Activated CD4-positive, alpha-beta T cell treated with anti-CD3 and anti-CD28 coated beads, Interleukin-2, amount 10 ng/mL, durations not matched to agents 24 days and 14 days (primary cell): ENCODE data around the gene BRD9. TPM values are rescaled to one million over a fixed set of nuclear protein-coding genes. Genes with fewer than 3 reads are reported as not detected.
"Not testable (repeated sequence)": the region's sequence is repeated elsewhere in the genome, so short reads cannot be mapped to it uniquely, and the experiment has no call there.

ENCODE experiments used
- DNase-seq: peaks from one replicate; pipeline ENCODE4 v3.0.0; 2022
- H3K27ac Mint-ChIP-seq: one replicate; pipeline ENCODE4 v1.8.0; 2022; ENCODE audit warnings: mild to moderate bottlenecking, mixed read lengths
- H3K27me3 Mint-ChIP-seq: one replicate; pipeline ENCODE4 v1.8.0; 2022; ENCODE audit warnings: mixed read lengths
- H3K36me3 Mint-ChIP-seq: one replicate; pipeline ENCODE4 v1.8.0; 2022; ENCODE audit warnings: low read depth, mild to moderate bottlenecking, mixed read lengths
- H3K4me1 Mint-ChIP-seq: one replicate; pipeline ENCODE4 v1.8.0; 2021; ENCODE audit warnings: mixed read lengths
- H3K4me3 Mint-ChIP-seq: one replicate; pipeline ENCODE4 v1.8.0; 2022; ENCODE audit warnings: mild to moderate bottlenecking, moderate library complexity, mixed read lengths
- H3K9me3 Mint-ChIP-seq: one replicate; pipeline ENCODE4 v1.8.0; 2021; ENCODE audit warnings: mixed read lengths
- intact Hi-C: fragments of 100-400 bp; cut with micrococcal nuclease; formaldehyde crosslinking; loops from one replicate; pipeline ENCODE4 v1.15.1; 2023
- total RNA-seq: library from RNA; stranded (reverse); gene quantifications from 2 replicates; pipeline ENCODE4 v1.2.3, GENCODE V29; 2022

Gene BRD9
- total RNA-seq = 80.6 and 82.0 TPM in 2 replicates

- Mint-ChIP-seq H3K36me3 (peaks cover 57% of the 10 kb centered on the region), H3K4me1 (peaks cover 21% of the 10 kb centered on the region), H3K4me3 (peak within 1 kb of the TSS; percentile 88), H3K27ac (peak within 1 kb of the TSS; percentile 92), H3K27me3 (no peaks in the 10 kb centered on the region), H3K9me3 (no peaks in the 10 kb centered on the region)
- peak; percentile 96 for DNase-seq
- intact Hi-C loops = loop anchor here (1.0 to 10.0 kb wide), 2 partner anchors 220 to 448 kb away; partner anchors contain the start of genes EXOC3 and SLC12A7
Measured at GRCh38 chr5:892394-893136, at the start of gene BRD9, which contains the start of gene TRIP13. TSS of gene BRD9 (minus strand) at chr5:892801. CDS start at chr5:892657, 144 bp downstream. TSS of gene TRIP13 (plus strand) at chr5:892884. CDS start at chr5:892999, 115 bp downstream.

- H3K36me3 Mint-ChIP-seq, H3K4me3 Mint-ChIP-seq, intact Hi-C loops, DNase-seq, H3K4me1 Mint-ChIP-seq, H3K9me3 Mint-ChIP-seq, H3K27ac Mint-ChIP-seq: not testable (repeated sequence)
- H3K27me3 Mint-ChIP-seq = peaks cover 46% of the 10 kb centered on the region
Measured at GRCh38 chr5:940741-941140, 48.1 kb upstream of the BRD9 start.

GRCh38 chr5:939368-939767 is 46.8 kb upstream of the BRD9 start:
- intact Hi-C loops = no loop called here
- no peak overlapping the region for H3K4me3 Mint-ChIP-seq
- no peak overlapping the region for H3K27ac Mint-ChIP-seq
- H3K9me3 Mint-ChIP-seq = no peaks in the 10 kb centered on the region
- H3K4me1 Mint-ChIP-seq = peaks cover 8% of the 10 kb centered on the region
- DNase-seq = no peak
- H3K27me3 Mint-ChIP-seq = peaks cover 32% of the 10 kb centered on the region
- no peaks in the 10 kb centered on the region for H3K36me3 Mint-ChIP-seq

GRCh38 chr5:937151-937924 is 44.7 kb upstream of the BRD9 start:
- DNase-seq = no peak
- Mint-ChIP-seq H3K4me1 (peaks cover 14% of the 10 kb centered on the region), H3K27me3 (peaks cover 16% of the 10 kb centered on the region), H3K9me3 (no peaks in the 10 kb centered on the region), H3K4me3 (no peak overlapping the region), H3K36me3 (no peaks in the 10 kb centered on the region), H3K27ac (no peak overlapping the region)
- intact Hi-C loops = no loop called here

- no peaks in the 10 kb centered on the region for H3K9me3 Mint-ChIP-seq
- no peaks in the 10 kb centered on the region for H3K36me3 Mint-ChIP-seq
- H3K27me3 Mint-ChIP-seq = peaks cover 9% of the 10 kb centered on the region
- H3K4me3 Mint-ChIP-seq = no peak overlapping the region
- intact Hi-C loops = no loop called here
- H3K4me1 Mint-ChIP-seq = peaks cover 14% of the 10 kb centered on the region
- no peak overlapping the region for H3K27ac Mint-ChIP-seq
- no peak for DNase-seq
Measured at GRCh38 chr5:936149-937144, 43.8 kb upstream of the BRD9 start.

- no peak for DNase-seq
- intact Hi-C loops = no loop called here
Measured at GRCh38 chr5:935510-936084, 43.0 kb upstream of the BRD9 start.

GRCh38 chr5:934381-934967 is 41.9 kb upstream of the BRD9 start:
- H3K4me3 Mint-ChIP-seq, H3K9me3 Mint-ChIP-seq, H3K27me3 Mint-ChIP-seq, DNase-seq, H3K27ac Mint-ChIP-seq, intact Hi-C loops, H3K36me3 Mint-ChIP-seq: not testable (repeated sequence)
- H3K4me1 Mint-ChIP-seq = peaks cover 14% of the 10 kb centered on the region

More at GRCh38 chr5:935510-936084, 43.0 kb upstream of the BRD9 start:
- Mint-ChIP-seq H3K4me1 (peaks cover 14% of the 10 kb centered on the region), H3K9me3 (no peaks in the 10 kb centered on the region), H3K36me3 (no peaks in the 10 kb centered on the region), H3K27ac (no peak overlapping the region), H3K4me3 (no peak overlapping the region), H3K27me3 (peaks cover 2% of the 10 kb centered on the region)

- DNase-seq, H3K27ac Mint-ChIP-seq, H3K9me3 Mint-ChIP-seq, H3K4me3 Mint-ChIP-seq, H3K27me3 Mint-ChIP-seq, H3K36me3 Mint-ChIP-seq, intact Hi-C loops: not testable (repeated sequence)
- peaks cover 14% of the 10 kb centered on the region for H3K4me1 Mint-ChIP-seq
Measured at GRCh38 chr5:933951-934350, 41.4 kb upstream of the BRD9 start.

- Mint-ChIP-seq H3K36me3 (no peaks in the 10 kb centered on the region), H3K4me1 (peaks cover 14% of the 10 kb centered on the region), H3K4me3 (no peak overlapping the region), H3K9me3 (no peaks in the 10 kb centered on the region), H3K27me3 (no peaks in the 10 kb centered on the region), H3K27ac (no peak overlapping the region)
- no peak for DNase-seq
- intact Hi-C loops = no loop called here
Measured at GRCh38 chr5:933251-933861, 40.8 kb upstream of the BRD9 start.

- intact Hi-C loops = no loop called here
- Mint-ChIP-seq H3K27ac (no peak overlapping the region), H3K4me3 (no peak overlapping the region), H3K27me3 (peaks cover 3% of the 10 kb centered on the region), H3K9me3 (no peaks in the 10 kb centered on the region), H3K4me1 (peaks cover 14% of the 10 kb centered on the region), H3K36me3 (no peaks in the 10 kb centered on the region)
- DNase-seq = no peak
Measured at GRCh38 chr5:932628-933250, 40.1 kb upstream of the BRD9 start.

- Mint-ChIP-seq H3K27ac (no peak overlapping the region), H3K9me3 (no peaks in the 10 kb centered on the region), H3K4me3 (no peak overlapping the region), H3K4me1 (peaks cover 14% of the 10 kb centered on the region), H3K27me3 (peaks cover 7% of the 10 kb centered on the region), H3K36me3 (no peaks in the 10 kb centered on the region)
- intact Hi-C loops = no loop called here
- no peak for DNase-seq
Measured at GRCh38 chr5:932151-932627, 39.6 kb upstream of the BRD9 start.

GRCh38 chr5:931570-932145 is 39.1 kb upstream of the BRD9 start:
- no peak for DNase-seq
- Mint-ChIP-seq H3K27me3 (peaks cover 7% of the 10 kb centered on the region), H3K4me3 (no peak overlapping the region), H3K27ac (no peak overlapping the region), H3K9me3 (no peaks in the 10 kb centered on the region), H3K36me3 (no peaks in the 10 kb centered on the region), H3K4me1 (peaks cover 14% of the 10 kb centered on the region)
- intact Hi-C loops = no loop called here
